Mesenchymal stem cell (in vitro differentiated cells and primary cell): ENCODE results near the gene SPOUT1.

Experiments
- DNase-seq: peaks from one replicate; pipeline ENCODE4 v3.0.0-alpha.2; 2013
- H2AFZ ChIP-seq: one replicate; pipeline ENCODE4 v1.6.1; 2013; ENCODE audit warnings: low read depth, mild to moderate bottlenecking, control low read depth, inconsistent platforms, low read length, moderate library complexity
- H2AK5ac ChIP-seq: 2 replicates; pipeline ENCODE4 v1.6.1; 2013; ENCODE audit warnings: low read length, moderate library complexity, mild to moderate bottlenecking, inconsistent platforms; ENCODE audit not compliant: severe bottlenecking
- H2BK120ac ChIP-seq: one replicate; pipeline ENCODE4 v1.6.1; 2013; ENCODE audit warnings: low read depth, mild to moderate bottlenecking, inconsistent platforms, low read length, moderate library complexity
- H2BK12ac ChIP-seq, 2 experiments: one replicate each; pipeline ENCODE4 v1.6.1; 2013; ENCODE audit warnings: inconsistent platforms in 2 of 2, low read length in 2 of 2, mild to moderate bottlenecking in 2 of 2, moderate library complexity in 2 of 2, control low read depth in 1 of 2
- H2BK15ac ChIP-seq: one replicate; pipeline ENCODE4 v1.6.1; 2013; ENCODE audit warnings: mild to moderate bottlenecking, low read depth, inconsistent platforms; ENCODE audit not compliant: poor library complexity, severe bottlenecking
- H2BK5ac ChIP-seq: 2 replicates; pipeline ENCODE4 v1.6.1; 2013; ENCODE audit warnings: low read depth, mild to moderate bottlenecking, low read length, control low read depth, inconsistent platforms; ENCODE audit not compliant: poor library complexity, severe bottlenecking
- H3K14ac ChIP-seq, 2 experiments: one replicate each; pipeline ENCODE4 v1.6.1; 2013; ENCODE audit warnings: inconsistent platforms in 2 of 2, low read length in 2 of 2, control low read depth in 1 of 2, mild to moderate bottlenecking in 1 of 2, moderate library complexity in 1 of 2
- H3K18ac ChIP-seq, 2 experiments: one replicate each; pipeline ENCODE4 v1.6.1; 2013; ENCODE audit warnings: inconsistent platforms in 2 of 2, low read length in 2 of 2, control low read depth in 1 of 2, low read depth in 1 of 2, mild to moderate bottlenecking in 1 of 2
- H3K23ac ChIP-seq, 2 experiments: one replicate each; pipeline ENCODE4 v1.6.1; 2013; ENCODE audit warnings: inconsistent platforms in 2 of 2, low read length in 2 of 2, mild to moderate bottlenecking in 2 of 2, moderate library complexity in 2 of 2, control low read depth in 1 of 2
- H3K27ac ChIP-seq: 2 replicates; pipeline ENCODE4 v1.5.1; 2013; ENCODE audit warnings: mild to moderate bottlenecking, moderate library complexity, low read length, control low read depth, inconsistent platforms; ENCODE audit not compliant: poor library complexity, severe bottlenecking
- H3K27me3 ChIP-seq, 2 experiments: 2 replicates each; pipeline versions ENCODE4 v1.6.1 to v1.7.0; 2013; ENCODE audit warnings: low read length in 2 of 2, mild to moderate bottlenecking in 2 of 2, moderate library complexity in 2 of 2, control low read depth in 1 of 2, inconsistent platforms in 1 of 2; ENCODE audit not compliant: control insufficient read depth in 1 of 2, insufficient read depth in 1 of 2
- H3K36me3 ChIP-seq, 2 experiments: 2 replicates each; pipeline versions ENCODE4 v1.6.1 to v1.7.0; 2013; ENCODE audit warnings: low read length in 2 of 2, control low read depth in 1 of 2, inconsistent platforms in 1 of 2, low read depth in 1 of 2, mild to moderate bottlenecking in 1 of 2; ENCODE audit not compliant: insufficient read depth in 2 of 2, control insufficient read depth in 1 of 2
- H3K4ac ChIP-seq, 2 experiments: one replicate each; pipeline ENCODE4 v1.6.1; 2013; ENCODE audit warnings: inconsistent platforms in 2 of 2, low read length in 2 of 2, mild to moderate bottlenecking in 2 of 2, moderate library complexity in 2 of 2, control low read depth in 1 of 2, low read depth in 1 of 2
- H3K4me1 ChIP-seq: 2 replicates; pipeline ENCODE4 v1.6.1; 2013; ENCODE audit warnings: low read depth, low read length, control low read depth; ENCODE audit not compliant: control insufficient read depth, insufficient read depth
- H3K4me2 ChIP-seq: 2 replicates; pipeline ENCODE4 v1.6.1; 2013; ENCODE audit warnings: low read length, mild to moderate bottlenecking, inconsistent platforms; ENCODE audit not compliant: poor library complexity, severe bottlenecking
- H3K4me3 ChIP-seq, 2 experiments: 2 replicates each; pipeline versions ENCODE4 v1.5.1 to v1.7.0; 2013; ENCODE audit warnings: low read length in 2 of 2, mild to moderate bottlenecking in 2 of 2, control low read depth in 1 of 2, low read depth in 1 of 2; ENCODE audit not compliant: insufficient read depth in 1 of 2
- H3K79me1 ChIP-seq: replicated peaks from 2 replicates; pipeline ENCODE4 v1.6.1; 2013; ENCODE audit warnings: mild to moderate bottlenecking, control low read depth, low read length, inconsistent platforms; ENCODE audit not compliant: poor library complexity, severe bottlenecking
- H3K9ac ChIP-seq: 2 replicates; pipeline ENCODE4 v1.7.0; 2013; ENCODE audit warnings: mild to moderate bottlenecking, low read length, moderate library complexity
- H3K9me3 ChIP-seq: 2 replicates; pipeline ENCODE4 v1.7.0; 2013; ENCODE audit warnings: mild to moderate bottlenecking, low read length; ENCODE audit not compliant: control insufficient read depth
- H4K8ac ChIP-seq: one replicate; pipeline ENCODE4 v1.6.1; 2013; ENCODE audit warnings: inconsistent platforms, mild to moderate bottlenecking, low read length, moderate library complexity
- H4K91ac ChIP-seq: one replicate; pipeline ENCODE4 v1.6.1; 2013; ENCODE audit warnings: mild to moderate bottlenecking, low read length, inconsistent platforms
- whole genome bisulfite sequencing: methylation state at CpG from one replicate; pipeline ENCODE4 v1.1.7; 2013; ENCODE audit warnings: mixed read lengths; 5-methylcytosine and 5-hydroxymethylcytosine counted together

SPOUT1 gene

DNA sequence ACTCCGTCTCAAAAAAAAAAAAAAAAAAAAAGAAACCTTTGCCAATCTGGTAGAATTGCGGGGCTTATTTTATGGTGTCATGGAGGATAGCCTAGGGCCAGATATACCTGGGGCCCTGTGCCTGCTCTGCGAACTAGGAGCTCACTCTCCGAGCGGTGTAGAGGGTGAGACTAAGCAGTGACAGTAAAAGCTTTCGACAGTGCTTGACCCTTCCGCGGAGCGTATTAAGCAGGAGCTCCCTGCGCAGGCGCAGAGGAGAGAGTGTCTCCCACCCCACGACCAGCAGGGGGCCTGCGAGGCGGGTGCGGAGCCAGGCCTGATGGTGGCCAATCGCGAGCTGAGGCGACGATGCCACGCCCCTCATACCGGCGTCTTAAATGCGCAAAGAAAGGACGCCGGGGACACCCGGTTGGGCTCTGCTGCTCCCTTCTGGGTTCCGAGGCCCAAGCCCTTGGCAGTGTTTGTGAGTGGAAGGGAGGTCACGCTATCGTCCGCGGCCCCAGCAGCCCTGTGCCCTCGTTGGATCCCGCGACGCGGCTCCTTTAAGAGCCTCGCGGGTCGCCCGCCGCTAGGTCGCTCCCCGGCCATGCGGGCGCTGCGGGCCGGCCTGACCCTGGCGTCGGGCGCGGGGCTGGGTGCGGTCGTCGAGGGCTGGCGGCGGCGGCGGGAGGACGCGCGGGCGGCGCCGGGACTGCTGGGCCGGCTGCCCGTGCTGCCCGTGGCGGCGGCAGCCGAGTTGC is 11.3 kb downstream of the SPOUT1 start, which contains the start of gene ENDOG:
TSS of gene ENDOG (plus strand) at position 402 of the 740 bp plus-strand sequence. CDS start at position 587, 185 bp downstream.
- DNase-seq = peak; percentile 97
- peak within 1 kb of the TSS; percentile 29 to 78 for H3K4ac ChIP-seq
- H3K14ac ChIP-seq = peak within 1 kb of the TSS in 1 of 2 experiments; percentile 89
- H3K4me3 ChIP-seq = peak within 1 kb of the TSS; percentile 77 to 79
- H2AFZ ChIP-seq = peak within 1 kb of the TSS; percentile 78
- H2BK15ac ChIP-seq = peak within 1 kb of the TSS; percentile 84
- H3K4me2 ChIP-seq = peak within 1 kb of the TSS; percentile 99
- H2BK5ac ChIP-seq = no peak within 1 kb of the TSS
- WGBS = 2% methylated on average over 62 of the region's 70 CpGs
- H3K23ac ChIP-seq = peak within 1 kb of the TSS in 1 of 2 experiments; percentile 97
- peaks cover 7% of the 10 kb centered on the region for H3K79me1 ChIP-seq
- H4K8ac ChIP-seq = peak within 1 kb of the TSS; percentile 79
- H3K36me3 ChIP-seq = peaks cover 19 to 29% of the 10 kb centered on the region in 2 experiments
- H2BK120ac ChIP-seq = peak within 1 kb of the TSS; percentile 85
- H2AK5ac ChIP-seq = no peak within 1 kb of the TSS
- no peaks in the 10 kb centered on the region for H3K27me3 ChIP-seq
- peak within 1 kb of the TSS; percentile 73 to 96 for H3K18ac ChIP-seq
- H3K4me1 ChIP-seq = peaks cover 14% of the 10 kb centered on the region
- H2BK12ac ChIP-seq = peak within 1 kb of the TSS in 1 of 2 experiments; percentile 57
- peak within 1 kb of the TSS; percentile 72 for H4K91ac ChIP-seq
- H3K9me3 ChIP-seq = no peaks in the 10 kb centered on the region
- peak within 1 kb of the TSS; percentile 84 for H3K9ac ChIP-seq
- H3K27ac ChIP-seq = no peak within 1 kb of the TSS

DNA sequence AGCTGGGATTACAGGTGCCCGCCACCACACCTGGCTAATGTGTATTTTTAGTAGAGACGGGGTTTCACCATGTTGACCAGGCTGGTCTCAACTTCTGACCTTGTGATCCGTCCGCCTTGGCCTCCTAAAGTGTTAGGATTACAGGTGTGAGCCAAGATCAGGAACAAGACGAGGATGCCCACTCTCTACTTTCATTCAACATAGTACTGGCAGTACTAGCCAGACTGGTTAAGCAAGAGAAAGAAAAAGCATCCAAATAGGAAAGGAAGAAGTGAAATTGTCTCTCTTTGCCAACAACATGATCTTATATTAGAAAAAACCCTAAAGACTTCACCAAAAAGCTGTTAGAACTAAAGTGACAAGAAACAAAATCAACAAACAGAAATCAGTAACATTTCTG is 18.7 kb downstream of the SPOUT1 start:
- no peak overlapping the region for H2BK5ac ChIP-seq
- no peaks in the 10 kb centered on the region for H3K9me3 ChIP-seq
- H3K23ac ChIP-seq = no peak overlapping the region
- no peak overlapping the region for H3K14ac ChIP-seq
- no peak for DNase-seq
- H3K79me1 ChIP-seq = no peaks in the 10 kb centered on the region
- no peak overlapping the region for H4K8ac ChIP-seq
- no peak overlapping the region for H3K4me3 ChIP-seq
- no peak overlapping the region for H2BK15ac ChIP-seq
- no peak overlapping the region for H3K9ac ChIP-seq
- 92% methylated on average over 4 of the region's 5 CpGs for whole genome bisulfite sequencing
- no peak overlapping the region for H2BK12ac ChIP-seq
- no peaks in the 10 kb centered on the region for H3K27me3 ChIP-seq
- no peak overlapping the region for H2BK120ac ChIP-seq
- peaks cover 39 to 41% of the 10 kb centered on the region in 2 experiments for H3K36me3 ChIP-seq
- H3K4ac ChIP-seq = no peak overlapping the region
- H3K27ac ChIP-seq = no peak overlapping the region
- H3K4me1 ChIP-seq = no peaks in the 10 kb centered on the region
- H3K4me2 ChIP-seq = no peak overlapping the region
- no peak overlapping the region for H3K18ac ChIP-seq
- H2AK5ac ChIP-seq = no peak overlapping the region
- no peak overlapping the region for H2AFZ ChIP-seq
- no peak overlapping the region for H4K91ac ChIP-seq

DNA sequence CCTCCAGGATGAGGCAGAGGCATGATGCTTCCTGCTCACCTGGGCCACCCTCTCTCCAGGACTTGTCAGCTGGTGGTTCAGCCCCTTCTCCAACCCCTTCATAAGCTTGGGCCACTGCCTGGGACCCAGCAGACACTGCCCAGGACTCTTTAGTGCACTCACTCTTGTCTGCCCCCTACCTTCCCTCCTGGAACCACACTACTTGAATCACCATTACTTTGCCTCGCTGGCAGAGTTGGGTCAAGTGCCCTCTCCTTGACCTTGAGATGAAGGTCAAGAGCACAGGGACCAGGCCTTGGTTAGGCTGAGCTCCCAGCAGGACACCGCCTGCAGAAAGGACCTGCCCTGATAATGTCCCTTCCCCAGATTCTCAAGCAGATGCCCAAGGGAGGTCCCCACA is 19.8 kb downstream of the SPOUT1 start:
- Histone ChIP-seq H2BK15ac (no peak overlapping the region), H2BK120ac (no peak overlapping the region)
- no peak for DNase-seq

DNA sequence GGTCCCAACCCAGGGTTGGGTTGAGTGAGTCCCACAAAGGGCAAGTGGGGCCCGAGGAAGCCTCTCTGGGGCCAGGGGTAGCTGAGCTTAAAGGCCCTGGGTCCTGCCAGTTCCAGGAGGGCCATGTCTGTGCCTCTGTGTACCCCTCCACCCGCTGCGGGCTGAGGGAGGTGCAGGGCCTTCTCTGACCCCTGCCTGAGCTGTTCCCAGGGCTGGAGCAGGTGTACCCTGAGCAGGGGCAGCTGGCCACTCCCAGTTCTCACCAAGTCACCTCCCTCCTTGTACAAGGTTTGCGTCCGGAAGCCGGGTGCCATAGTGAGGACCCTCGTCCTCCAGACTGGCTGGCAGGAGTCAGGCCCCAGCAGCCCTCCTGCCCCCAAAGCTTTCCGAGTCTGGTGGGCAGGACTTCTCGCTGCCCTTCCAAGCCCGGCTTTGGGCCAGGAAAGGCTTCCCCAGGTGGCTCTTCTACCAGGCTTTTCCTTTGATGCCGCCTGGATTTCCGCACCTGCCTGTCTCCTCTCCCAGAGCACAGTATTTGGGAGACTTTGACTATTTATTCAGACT is 20.5 kb downstream of the SPOUT1 start:
- Histone ChIP-seq H2BK12ac (no peak overlapping the region), H3K9me3 (no peaks in the 10 kb centered on the region), H3K4me2 (no peak overlapping the region), H3K9ac (no peak overlapping the region), H3K36me3 (peaks cover 47 to 52% of the 10 kb centered on the region in 2 experiments), H3K27ac (no peak overlapping the region), H3K18ac (no peak overlapping the region), H2BK120ac (no peak overlapping the region), H2BK5ac (no peak overlapping the region), H3K14ac (no peak overlapping the region), H4K91ac (no peak overlapping the region), H2AFZ (no peak overlapping the region), H2AK5ac (no peak overlapping the region), H4K8ac (no peak overlapping the region), H3K4me1 (no peaks in the 10 kb centered on the region), H3K23ac (no peak overlapping the region), H3K4me3 (no peak overlapping the region), H2BK15ac (no peak overlapping the region), H3K79me1 (peaks cover 1% of the 10 kb centered on the region), H3K4ac (no peak overlapping the region), H3K27me3 (no peaks in the 10 kb centered on the region)
- no peak for DNase-seq
- WGBS = 99% methylated on average over 12 of the region's 12 CpGs

More for the DNA sequence above, 19.8 kb downstream of the SPOUT1 start:
- H3K18ac ChIP-seq = no peak overlapping the region
- H3K4ac ChIP-seq = no peak overlapping the region
- H3K27me3 ChIP-seq = no peaks in the 10 kb centered on the region
- H4K8ac ChIP-seq = no peak overlapping the region
- no peak overlapping the region for H2BK12ac ChIP-seq
- H3K36me3 ChIP-seq = peaks cover 46 to 49% of the 10 kb centered on the region in 2 experiments
- H3K79me1 ChIP-seq = peaks cover 1% of the 10 kb centered on the region
- H2AK5ac ChIP-seq = no peak overlapping the region
- no peaks in the 10 kb centered on the region for H3K4me1 ChIP-seq
- WGBS = 74% methylated on average over 2 of the region's 2 CpGs
- H3K9ac ChIP-seq = no peak overlapping the region
- H2BK5ac ChIP-seq = no peak overlapping the region
- no peak overlapping the region for H3K27ac ChIP-seq
- H3K9me3 ChIP-seq = no peaks in the 10 kb centered on the region
- H3K23ac ChIP-seq = no peak overlapping the region
- H2AFZ ChIP-seq = no peak overlapping the region
- H3K4me3 ChIP-seq = no peak overlapping the region
- no peak overlapping the region for H3K14ac ChIP-seq
- H4K91ac ChIP-seq = no peak overlapping the region
- H3K4me2 ChIP-seq = no peak overlapping the region
